Activated T-cell treated with anti-CD3 and anti-CD28 coated beads, Interleukin-2, amount 50 U/mL, for 24 hours (primary cell): ENCODE results near the gene PDE10A.
"Not testable (repeated sequence)": the region's sequence is repeated elsewhere in the genome, so short reads cannot be mapped to it uniquely, and the experiment has no call there.

ENCODE experiments used
- DNase-seq: peaks from one replicate; pipeline ENCODE4 v3.0.0-alpha.2; 2020
- H3K27ac Mint-ChIP-seq: 2 replicates; pipeline ENCODE4 v1.8.0; 2020; ENCODE audit warnings: mild to moderate bottlenecking, mixed read lengths
- H3K27me3 Mint-ChIP-seq: 2 replicates; pipeline ENCODE4 v1.8.0; 2020; ENCODE audit warnings: mixed read lengths
- H3K36me3 Mint-ChIP-seq: 2 replicates; pipeline ENCODE4 v1.8.0; 2020; ENCODE audit warnings: low read depth, mixed read lengths
- H3K4me1 Mint-ChIP-seq: 2 replicates; pipeline ENCODE4 v1.8.0; 2020; ENCODE audit warnings: low read depth, mixed read lengths
- H3K4me3 Mint-ChIP-seq: 2 replicates; pipeline ENCODE4 v1.8.0; 2020; ENCODE audit warnings: mild to moderate bottlenecking, moderate library complexity, mixed read lengths
- H3K9me3 Mint-ChIP-seq: 2 replicates; pipeline ENCODE4 v1.8.0; 2020; ENCODE audit warnings: mixed read lengths

Gene PDE10A

GRCh38 chr6:165558097-165558496 is 104.9 kb downstream of the PDE10A start:
- not testable (repeated sequence) for H3K36me3 Mint-ChIP-seq, H3K27ac Mint-ChIP-seq, H3K4me1 Mint-ChIP-seq, H3K9me3 Mint-ChIP-seq, DNase-seq, H3K27me3 Mint-ChIP-seq, H3K4me3 Mint-ChIP-seq

GRCh38 chr6:165557674-165558073 is 105.4 kb downstream of the PDE10A start:
- no peak overlapping the region for H3K4me3 Mint-ChIP-seq
- DNase-seq = no peak
- H3K36me3 Mint-ChIP-seq = no peaks in the 10 kb centered on the region
- H3K27me3 Mint-ChIP-seq = no peaks in the 10 kb centered on the region
- peaks cover 9% of the 10 kb centered on the region for H3K9me3 Mint-ChIP-seq
- H3K4me1 Mint-ChIP-seq = no peaks in the 10 kb centered on the region
- no peak overlapping the region for H3K27ac Mint-ChIP-seq

- Mint-ChIP-seq H3K27ac (no peak overlapping the region), H3K36me3 (no peaks in the 10 kb centered on the region), H3K4me1 (no peaks in the 10 kb centered on the region), H3K4me3 (no peak overlapping the region), H3K27me3 (no peaks in the 10 kb centered on the region), H3K9me3 (peaks cover 9% of the 10 kb centered on the region)
- no peak for DNase-seq
These were observed 106.8 kb downstream of the PDE10A start for GRCh38 chr6:165556116-165556843.

GRCh38 chr6:165554644-165555043 is 108.4 kb downstream of the PDE10A start:
- not testable (repeated sequence) for H3K4me1 Mint-ChIP-seq, H3K27me3 Mint-ChIP-seq, H3K9me3 Mint-ChIP-seq, DNase-seq, H3K27ac Mint-ChIP-seq, H3K4me3 Mint-ChIP-seq, H3K36me3 Mint-ChIP-seq

DNA sequence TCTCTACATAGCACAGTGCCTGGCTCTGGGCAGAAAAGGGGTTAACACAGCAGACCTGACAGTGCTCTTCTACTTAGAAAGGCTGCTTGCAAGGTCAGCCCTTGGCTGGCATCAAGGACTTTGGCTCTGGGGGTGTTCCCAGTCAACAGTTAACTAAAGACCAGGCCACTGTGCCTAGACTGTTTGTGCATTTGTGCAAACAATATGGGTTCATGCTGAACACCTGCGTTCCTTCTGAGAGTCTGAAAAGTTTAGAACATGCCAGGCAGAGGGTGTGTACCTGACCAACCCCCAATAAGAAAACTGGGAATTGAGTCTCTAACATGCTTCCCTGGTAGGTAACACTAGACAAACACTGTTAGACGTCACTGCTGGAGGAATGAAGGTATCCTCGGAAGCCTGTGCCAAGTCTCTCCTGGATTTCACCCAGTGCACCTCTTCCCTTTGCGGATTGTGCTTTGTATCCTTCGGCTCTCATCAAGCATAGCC is 110.7 kb downstream of the PDE10A start:
- H3K4me3 Mint-ChIP-seq = no peak overlapping the region
- no peak overlapping the region for H3K27ac Mint-ChIP-seq
- no peaks in the 10 kb centered on the region for H3K4me1 Mint-ChIP-seq
- H3K9me3 Mint-ChIP-seq = peaks cover 9% of the 10 kb centered on the region
- no peak for DNase-seq
- H3K36me3 Mint-ChIP-seq = no peaks in the 10 kb centered on the region
- H3K27me3 Mint-ChIP-seq = no peaks in the 10 kb centered on the region

DNA sequence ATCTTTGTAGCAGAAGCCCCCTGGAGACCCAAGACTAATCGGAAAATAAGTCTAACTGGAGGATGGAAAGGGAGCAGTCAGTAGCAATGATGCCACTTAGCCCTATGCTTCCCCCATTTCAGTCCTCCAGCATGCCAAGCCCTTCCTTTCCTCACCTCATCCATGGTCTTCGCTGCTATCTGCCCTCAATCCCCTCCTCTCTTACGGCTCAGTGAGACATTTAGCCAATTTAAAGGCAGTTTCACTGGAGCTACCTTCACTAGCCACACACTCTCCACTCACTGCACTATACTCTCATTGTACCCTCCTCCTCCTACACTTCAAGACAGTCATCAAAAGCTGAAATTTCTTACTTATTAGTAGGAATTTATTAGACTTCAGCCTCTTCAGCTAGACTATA is 111.2 kb downstream of the PDE10A start:
- H3K36me3 Mint-ChIP-seq = no peaks in the 10 kb centered on the region
- DNase-seq = no peak
- H3K27ac Mint-ChIP-seq = no peak overlapping the region
- peaks cover 9% of the 10 kb centered on the region for H3K9me3 Mint-ChIP-seq
- H3K4me1 Mint-ChIP-seq = no peaks in the 10 kb centered on the region
- H3K4me3 Mint-ChIP-seq = no peak overlapping the region
- H3K27me3 Mint-ChIP-seq = no peaks in the 10 kb centered on the region

DNA sequence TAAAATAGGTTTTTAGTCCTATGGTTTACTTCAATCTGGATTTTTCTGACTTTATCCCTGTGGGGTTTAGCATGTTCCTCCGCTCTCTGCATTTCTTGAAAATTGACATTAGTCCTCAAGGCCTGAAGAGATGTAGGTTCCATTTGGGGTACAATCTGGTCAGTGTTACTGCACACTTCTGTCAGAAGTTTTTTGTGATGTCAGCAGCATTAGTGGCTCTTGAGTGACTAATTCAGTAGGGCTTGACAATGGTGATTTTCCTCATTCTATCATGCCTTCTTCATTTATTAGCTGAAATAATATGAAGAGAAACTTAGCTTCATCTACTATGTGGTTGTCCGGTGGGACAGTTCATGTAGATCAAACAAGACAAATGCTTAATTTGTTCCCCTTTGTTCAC is 114.6 kb downstream of the PDE10A start:
- Mint-ChIP-seq H3K27me3 (no peaks in the 10 kb centered on the region), H3K27ac (no peak overlapping the region), H3K9me3 (peaks cover 3% of the 10 kb centered on the region), H3K4me3 (no peak overlapping the region), H3K36me3 (no peaks in the 10 kb centered on the region), H3K4me1 (no peaks in the 10 kb centered on the region)
- DNase-seq = no peak

DNA sequence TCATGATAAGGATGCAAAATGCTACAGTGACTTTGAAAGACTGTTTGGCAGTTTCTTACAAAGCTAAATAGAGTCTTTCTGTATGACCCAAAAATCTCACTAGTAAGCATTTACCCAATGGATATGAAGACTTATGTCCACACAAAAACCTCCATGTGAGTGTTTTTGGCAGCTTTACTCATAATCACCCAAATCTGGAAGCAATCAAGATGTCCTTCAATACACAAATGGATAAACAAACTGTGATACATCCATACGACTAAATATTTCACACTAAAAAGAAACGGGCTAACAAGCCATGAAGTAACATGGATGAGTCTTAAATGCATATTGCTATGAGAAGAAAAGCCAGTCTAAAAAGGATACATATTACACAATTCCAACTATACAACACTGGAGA is 117.2 kb downstream of the PDE10A start:
- no peaks in the 10 kb centered on the region for H3K27me3 Mint-ChIP-seq
- H3K36me3 Mint-ChIP-seq = no peaks in the 10 kb centered on the region
- no peaks in the 10 kb centered on the region for H3K4me1 Mint-ChIP-seq
- H3K4me3 Mint-ChIP-seq = no peak overlapping the region
- no peak for DNase-seq
- peaks cover 3% of the 10 kb centered on the region for H3K9me3 Mint-ChIP-seq
- no peak overlapping the region for H3K27ac Mint-ChIP-seq

GRCh38 chr6:165543781-165544180 is 119.3 kb downstream of the PDE10A start:
- Mint-ChIP-seq H3K27me3 (no peaks in the 10 kb centered on the region), H3K9me3 (peaks cover 5% of the 10 kb centered on the region), H3K4me1 (no peaks in the 10 kb centered on the region), H3K27ac (no peak overlapping the region), H3K4me3 (no peak overlapping the region), H3K36me3 (no peaks in the 10 kb centered on the region)
- DNase-seq = no peak

DNA sequence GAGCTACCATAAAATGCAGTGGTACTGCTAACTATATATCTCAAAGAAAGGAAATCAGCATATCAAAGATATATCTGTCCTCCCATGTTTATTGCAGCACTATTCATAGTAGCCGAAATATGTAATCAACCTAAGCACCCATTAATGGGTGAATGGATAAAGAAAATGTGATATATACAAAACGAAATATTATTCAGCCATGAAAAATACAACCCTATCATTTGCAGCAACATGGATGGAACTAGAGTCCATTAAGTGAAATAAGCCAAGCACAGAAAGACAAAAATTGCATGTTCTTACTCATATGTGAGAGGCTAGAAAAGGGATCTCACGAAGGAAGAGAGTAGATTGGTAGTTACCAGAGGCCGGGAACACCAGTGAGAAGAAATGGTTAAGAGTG is 126.1 kb downstream of the PDE10A start:
- Mint-ChIP-seq H3K27me3 (no peaks in the 10 kb centered on the region), H3K4me1 (no peaks in the 10 kb centered on the region), H3K4me3 (no peak overlapping the region), H3K27ac (no peak overlapping the region), H3K36me3 (no peaks in the 10 kb centered on the region), H3K9me3 (peaks cover 7% of the 10 kb centered on the region)
- no peak for DNase-seq

DNA sequence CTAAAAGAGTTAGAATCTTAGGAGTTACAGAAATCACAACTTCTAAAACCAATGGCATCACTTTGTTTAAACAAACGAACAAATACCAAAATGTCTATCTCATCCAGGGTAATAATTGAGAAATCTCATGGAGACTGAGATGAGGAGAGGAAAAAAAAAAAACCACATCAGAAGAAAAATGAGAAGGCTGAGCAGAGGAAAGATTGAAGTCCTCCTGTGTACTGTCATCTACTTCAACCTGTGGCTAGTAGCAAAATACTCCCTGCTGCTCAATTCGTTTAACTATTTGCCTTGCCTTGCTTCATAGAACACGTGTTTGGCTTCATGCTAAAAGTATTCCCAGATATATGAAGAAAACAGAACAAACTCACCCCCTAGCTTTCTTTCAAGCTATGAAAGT is 143.7 kb downstream of the PDE10A start:
- no peaks in the 10 kb centered on the region for H3K36me3 Mint-ChIP-seq
- no peak for DNase-seq
- no peak overlapping the region for H3K27ac Mint-ChIP-seq
- no peaks in the 10 kb centered on the region for H3K9me3 Mint-ChIP-seq
- H3K27me3 Mint-ChIP-seq = no peaks in the 10 kb centered on the region
- no peaks in the 10 kb centered on the region for H3K4me1 Mint-ChIP-seq
- no peak overlapping the region for H3K4me3 Mint-ChIP-seq

GRCh38 chr6:165515963-165516624 is 146.9 kb downstream of the PDE10A start:
- Mint-ChIP-seq H3K4me1 (peaks cover 3% of the 10 kb centered on the region), H3K36me3 (no peaks in the 10 kb centered on the region), H3K27me3 (no peaks in the 10 kb centered on the region), H3K9me3 (no peaks in the 10 kb centered on the region), H3K27ac (no peak overlapping the region), H3K4me3 (no peak overlapping the region)
- DNase-seq = no peak

DNA sequence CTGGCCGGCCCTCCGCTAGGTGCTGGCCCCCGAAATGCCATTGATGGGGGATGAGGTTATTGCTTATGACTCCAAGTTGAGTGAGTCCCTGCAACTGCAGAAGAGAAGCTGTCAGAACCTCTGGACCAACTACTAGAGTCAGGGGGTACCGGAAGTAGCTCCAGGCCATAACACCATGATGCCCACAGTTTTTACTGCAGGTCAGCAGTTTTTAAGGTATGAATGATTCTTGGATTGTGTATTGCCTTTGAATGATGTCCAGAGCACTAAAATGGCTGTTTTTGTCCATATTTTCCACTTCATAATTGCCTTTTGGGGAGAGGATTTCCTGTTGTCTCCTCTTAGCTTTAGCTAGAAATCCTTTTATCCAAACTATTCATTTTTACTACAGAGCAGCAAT is 148.4 kb downstream of the PDE10A start:
- Mint-ChIP-seq H3K4me1 (peaks cover 3% of the 10 kb centered on the region), H3K36me3 (no peaks in the 10 kb centered on the region), H3K27me3 (no peaks in the 10 kb centered on the region), H3K4me3 (no peak overlapping the region), H3K9me3 (no peaks in the 10 kb centered on the region), H3K27ac (no peak overlapping the region)
- DNase-seq = no peak

DNA sequence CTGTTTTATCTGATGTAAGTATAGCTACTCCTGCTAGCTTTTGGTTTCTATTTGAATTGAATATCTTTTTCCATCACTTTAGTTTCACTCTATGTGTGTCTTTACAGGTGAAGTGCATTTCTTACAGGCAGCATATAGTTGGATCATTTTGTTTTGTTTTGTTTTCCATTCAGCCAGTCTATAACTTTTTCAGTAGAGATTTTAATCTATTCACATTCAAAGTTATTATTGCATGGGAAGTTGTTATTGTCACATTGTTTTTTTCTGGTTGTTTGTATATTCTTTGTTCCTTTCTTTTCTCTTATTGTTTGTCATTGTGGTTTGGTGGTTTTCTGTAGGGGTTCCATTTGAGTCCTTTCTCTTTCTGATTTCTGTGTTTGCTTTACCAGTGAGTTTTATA is 151.2 kb downstream of the PDE10A start:
- no peaks in the 10 kb centered on the region for H3K9me3 Mint-ChIP-seq
- H3K4me3 Mint-ChIP-seq = no peak overlapping the region
- H3K27me3 Mint-ChIP-seq = no peaks in the 10 kb centered on the region
- H3K36me3 Mint-ChIP-seq = no peaks in the 10 kb centered on the region
- no peak for DNase-seq
- H3K27ac Mint-ChIP-seq = no peak overlapping the region
- H3K4me1 Mint-ChIP-seq = peaks cover 3% of the 10 kb centered on the region

- no peaks in the 10 kb centered on the region for H3K9me3 Mint-ChIP-seq
- no peak overlapping the region for H3K4me3 Mint-ChIP-seq
- no peak overlapping the region for H3K27ac Mint-ChIP-seq
- H3K36me3 Mint-ChIP-seq = no peaks in the 10 kb centered on the region
- no peaks in the 10 kb centered on the region for H3K27me3 Mint-ChIP-seq
- peaks cover 3% of the 10 kb centered on the region for H3K4me1 Mint-ChIP-seq
- no peak for DNase-seq
These were observed 154.6 kb downstream of the PDE10A start for GRCh38 chr6:165508321-165508869.
